Uterus (tissue), 4 donors: ENCODE measurements around the gene NFATC1. TPM values are rescaled to one million over a fixed set of nuclear protein-coding genes. Genes with fewer than 3 reads are reported as not detected.

Experiments
- DNase-seq, 2 donors: peaks; one replicate each; pipeline ENCODE4 v3.0.0-alpha.2; 2019 to 2020
- H3K27ac ChIP-seq, 2 donors: fragments of 200-600 bp; sonication (generic); 1 replicate in 1 of 2; 2 replicates in 1 of 2; pipeline ENCODE4 v1.5.1; 2016 to 2018
- H3K27me3 ChIP-seq, 2 donors: fragments of 200-600 bp; sonication (generic); one replicate each; pipeline ENCODE4 v1.5.1; 2018 to 2019; ENCODE audit warnings: control low read depth in 1 of 2
- H3K36me3 ChIP-seq, 2 donors: fragments of 200-600 bp; sonication (generic); one replicate each; pipeline ENCODE4 v1.5.1; 2019; ENCODE audit warnings: control low read depth in 1 of 2
- H3K4me1 ChIP-seq, 2 donors: fragments of 200-600 bp; sonication (generic); one replicate each; pipeline ENCODE4 v1.5.1; 2018 to 2019; ENCODE audit warnings: control low read depth in 1 of 2
- H3K4me3 ChIP-seq, 2 donors: fragments of 200-600 bp; sonication (generic); 1 replicate in 1 of 2; 2 replicates in 1 of 2; pipeline ENCODE4 v1.5.1; 2018 to 2019; ENCODE audit warnings: mild to moderate bottlenecking in 1 of 2
- H3K9me3 ChIP-seq, 2 donors: fragments of 200-600 bp; sonication (generic); one replicate each; pipeline ENCODE4 v1.5.1; 2019; ENCODE audit warnings: control low read depth in 1 of 2
- CTCF ChIP-seq, 4 experiments: fragments of 200-600 bp in 2 of 4; fragments of 450-650 bp in 2 of 4; sonication (generic) in 2 of 4; IDR thresholded peaks; one replicate each; pipeline ENCODE4 v1.5.1; 2016 to 2019; ENCODE audit warnings: antibody characterized with exemption in 4 of 4, mild to moderate bottlenecking in 2 of 4, moderate library complexity in 1 of 4
- POLR2A ChIP-seq, 2 donors: fragments of 450-650 bp; IDR thresholded peaks; one replicate each; pipeline ENCODE4 v1.6.1; 2016; ENCODE audit warnings: antibody characterized with exemption in 2 of 2, mild to moderate bottlenecking in 1 of 2, moderate library complexity in 1 of 2
- intact Hi-C: fragments of 100-400 bp; cut with DNase I; formaldehyde crosslinking; loops from one replicate; pipeline ENCODE4 v1.15.1; 2023; ENCODE audit warnings: low total_unique reads
- total RNA-seq, 4 donors: library from RNA; depleted of rRNA in 3 of 4; stranded (reverse); fragments of >200 nt in 3 of 4; gene quantifications; one replicate each; pipeline versions ENCODE4 v1.1.0 to v1.2.4, GENCODE V29; 2014 to 2023
- donor health status: DM: yes; HTN: yes; CAD: no.

Gene NFATC1
- total RNA-seq, 4 donors from 2014 or later = 9.2 to 25.1 (median 14.6) TPM

- TF ChIP-seq CTCF (IDR thresholded peaks at IDR 0.05) (no peak), POLR2A (IDR thresholded peaks at IDR 0.05) (no peak)
- no peak for DNase-seq
- intact Hi-C loops = no loop called here
- Histone ChIP-seq H3K27me3 (no peaks in the 10 kb centered on the region), H3K27ac (no peak overlapping the region), H3K4me3 (no peak overlapping the region), H3K4me1 (no peaks in the 10 kb centered on the region), H3K36me3 (no peaks in the 10 kb centered on the region), H3K9me3 (no peaks in the 10 kb centered on the region)
Observed at GRCh38 chr18:79354350-79354749, 41.4 kb upstream of the NFATC1 start.

GRCh38 chr18:79355433-79356335 is 40.0 kb upstream of the NFATC1 start:
- no peaks in the 10 kb centered on the region for H3K36me3 ChIP-seq
- H3K9me3 ChIP-seq = no peaks in the 10 kb centered on the region

GRCh38 chr18:79356435-79356834 is 39.3 kb upstream of the NFATC1 start:
- Histone ChIP-seq H3K9me3 (no peaks in the 10 kb centered on the region), H3K4me3 (no peak overlapping the region), H3K36me3 (no peaks in the 10 kb centered on the region), H3K27ac (no peak overlapping the region), H3K27me3 (no peaks in the 10 kb centered on the region), H3K4me1 (no peaks in the 10 kb centered on the region)
- no peak for DNase-seq
- TF ChIP-seq CTCF (IDR thresholded peaks at IDR 0.05) (no peak), POLR2A (IDR thresholded peaks at IDR 0.05) (no peak)
- intact Hi-C loops = no loop called here

More at GRCh38 chr18:79355433-79356335, 40.0 kb upstream of the NFATC1 start:
- DNase-seq = no peak
- no peak overlapping the region for H3K27ac ChIP-seq
- no peaks in the 10 kb centered on the region for H3K27me3 ChIP-seq
- intact Hi-C loops = no loop called here
- no peaks in the 10 kb centered on the region for H3K4me1 ChIP-seq
- no peak overlapping the region for H3K4me3 ChIP-seq
- no peak for TF ChIP-seq POLR2A (IDR thresholded peaks at IDR 0.05)
- TF ChIP-seq CTCF (IDR thresholded peaks at IDR 0.05) = no peak

GRCh38 chr18:79360933-79361332 is 34.8 kb upstream of the NFATC1 start:
- H3K27me3 ChIP-seq = no peaks in the 10 kb centered on the region
- no peak for TF ChIP-seq CTCF (IDR thresholded peaks at IDR 0.05)
- no peak for TF ChIP-seq POLR2A (IDR thresholded peaks at IDR 0.05)
- no peaks in the 10 kb centered on the region for H3K9me3 ChIP-seq
- H3K36me3 ChIP-seq = no peaks in the 10 kb centered on the region
- no peak overlapping the region for H3K4me3 ChIP-seq
- H3K4me1 ChIP-seq = no peaks in the 10 kb centered on the region
- intact Hi-C loops = no loop called here
- no peak for DNase-seq
- no peak overlapping the region for H3K27ac ChIP-seq

GRCh38 chr18:79361766-79362522 is 33.8 kb upstream of the NFATC1 start:
- no peaks in the 10 kb centered on the region for H3K36me3 ChIP-seq

More at GRCh38 chr18:79361766-79362522, 33.8 kb upstream of the NFATC1 start:
- TF ChIP-seq POLR2A (IDR thresholded peaks at IDR 0.05) (no peak), CTCF (IDR thresholded peaks at IDR 0.05) (no peak)
- Histone ChIP-seq H3K4me1 (no peaks in the 10 kb centered on the region), H3K9me3 (no peaks in the 10 kb centered on the region), H3K27me3 (no peaks in the 10 kb centered on the region), H3K4me3 (no peak overlapping the region), H3K27ac (no peak overlapping the region)
- DNase-seq = no peak
- intact Hi-C loops = no loop called here
